ENCODE results near the gene SULF2. TPM values are rescaled to one million over a fixed set of nuclear protein-coding genes. Genes with fewer than 3 reads are reported as not detected.

SULF2 gene
- total RNA-seq, 1 donor from 2014 or later, result 97.8 TPM

DNA sequence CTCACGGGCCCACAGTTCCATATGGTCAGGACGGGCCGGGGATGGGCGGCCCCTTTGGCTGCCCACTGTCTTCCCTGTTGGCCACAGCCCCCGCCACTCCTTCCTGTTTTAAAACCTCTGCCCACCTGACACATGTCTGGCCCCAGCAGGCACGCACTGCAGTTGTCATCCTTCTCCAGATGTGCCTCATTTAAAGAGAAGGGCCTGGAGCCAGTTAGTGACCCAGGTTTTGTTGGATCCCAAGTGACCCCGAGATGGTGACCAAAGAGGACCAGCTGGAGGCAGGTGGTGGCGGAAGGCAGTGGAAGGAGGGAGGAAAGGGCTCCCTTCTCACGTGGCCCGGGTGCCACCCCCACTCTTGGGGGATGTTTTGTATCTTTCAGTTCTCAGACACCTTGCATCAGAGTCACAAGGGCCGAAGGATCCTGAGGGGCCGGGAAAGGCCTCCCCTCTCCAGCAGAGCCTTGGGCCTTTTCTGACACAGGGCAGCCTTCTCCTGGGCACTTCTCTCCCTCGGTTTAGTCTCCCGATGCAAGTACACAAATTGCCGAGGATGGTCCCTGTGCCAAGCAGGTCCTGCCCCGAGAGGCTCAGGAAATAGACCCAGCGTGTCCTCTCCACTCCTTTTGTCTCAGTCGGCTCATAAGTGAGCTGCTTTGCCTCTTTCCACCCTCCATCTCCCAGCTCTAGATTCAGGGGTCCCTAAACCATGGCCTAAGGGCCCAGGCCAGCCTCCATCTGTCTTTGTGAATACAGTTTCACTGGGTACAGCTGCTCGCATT is 117.6 kb downstream of the SULF2 start:
- TF ChIP-seq, protein P1, sequence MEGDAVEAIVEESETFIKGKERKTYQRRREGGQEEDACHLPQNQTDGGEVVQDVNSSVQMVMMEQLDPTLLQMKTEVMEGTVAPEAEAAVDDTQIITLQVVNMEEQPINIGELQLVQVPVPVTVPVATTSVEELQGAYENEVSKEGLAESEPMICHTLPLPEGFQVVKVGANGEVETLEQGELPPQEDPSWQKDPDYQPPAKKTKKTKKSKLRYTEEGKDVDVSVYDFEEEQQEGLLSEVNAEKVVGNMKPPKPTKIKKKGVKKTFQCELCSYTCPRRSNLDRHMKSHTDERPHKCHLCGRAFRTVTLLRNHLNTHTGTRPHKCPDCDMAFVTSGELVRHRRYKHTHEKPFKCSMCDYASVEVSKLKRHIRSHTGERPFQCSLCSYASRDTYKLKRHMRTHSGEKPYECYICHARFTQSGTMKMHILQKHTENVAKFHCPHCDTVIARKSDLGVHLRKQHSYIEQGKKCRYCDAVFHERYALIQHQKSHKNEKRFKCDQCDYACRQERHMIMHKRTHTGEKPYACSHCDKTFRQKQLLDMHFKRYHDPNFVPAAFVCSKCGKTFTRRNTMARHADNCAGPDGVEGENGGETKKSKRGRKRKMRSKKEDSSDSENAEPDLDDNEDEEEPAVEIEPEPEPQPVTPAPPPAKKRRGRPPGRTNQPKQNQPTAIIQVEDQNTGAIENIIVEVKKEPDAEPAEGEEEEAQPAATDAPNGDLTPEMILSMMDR (IDR thresholded peaks at IDR 0.05; ENCODE audit: partially characterized antibody, unreplicated experiment), result no peak
- Mint-ChIP-seq H3K9me3 (ENCODE audit: unreplicated experiment) (peaks cover 6% of the 10 kb centered on the region), H3K36me3 (ENCODE audit: unreplicated experiment) (peaks cover 5% of the 10 kb centered on the region), H3K4me3 (ENCODE audit: unreplicated experiment) (no peak overlapping the region), H3K27ac (ENCODE audit: unreplicated experiment) (no peak overlapping the region), H3K4me1 (ENCODE audit: low read depth, unreplicated experiment) (peaks cover 15% of the 10 kb centered on the region), H3K27me3 (ENCODE audit: unreplicated experiment) (peaks cover 9% of the 10 kb centered on the region)
- DNase-seq, result no peak

DNA sequence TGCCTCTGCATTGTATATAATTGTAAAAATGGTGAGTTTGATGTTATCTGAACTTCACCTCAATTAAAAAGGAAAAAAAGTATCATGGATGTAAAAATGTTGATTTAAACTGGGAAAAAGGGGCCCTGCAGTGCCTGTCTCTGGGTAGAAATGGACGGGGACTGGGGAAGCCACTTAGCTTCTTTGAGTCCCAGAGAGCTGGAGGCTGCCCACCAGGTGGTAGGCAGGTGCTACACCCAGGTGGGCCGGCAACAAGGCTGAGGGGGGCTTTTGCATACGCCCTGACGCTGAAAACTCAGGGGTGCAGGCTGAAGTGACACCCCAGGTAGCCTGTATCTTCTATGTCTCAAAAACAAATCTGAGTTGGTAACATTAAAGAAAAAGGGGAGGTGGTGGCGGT is 118.2 kb downstream of the SULF2 start:
- H3K36me3 Mint-ChIP-seq (ENCODE audit: unreplicated experiment), result peaks cover 5% of the 10 kb centered on the region
- no peak for DNase-seq
- peaks cover 14% of the 10 kb centered on the region for H3K4me1 Mint-ChIP-seq (ENCODE audit: low read depth, unreplicated experiment)
- TF ChIP-seq, protein P1 (IDR thresholded peaks at IDR 0.05; ENCODE audit: partially characterized antibody, unreplicated experiment), result no peak
- peaks cover 8% of the 10 kb centered on the region for H3K27me3 Mint-ChIP-seq (ENCODE audit: unreplicated experiment)
- no peak overlapping the region for H3K4me3 Mint-ChIP-seq (ENCODE audit: unreplicated experiment)
- H3K27ac Mint-ChIP-seq (ENCODE audit: unreplicated experiment), result no peak overlapping the region
- H3K9me3 Mint-ChIP-seq (ENCODE audit: unreplicated experiment), result peaks cover 6% of the 10 kb centered on the region

DNA sequence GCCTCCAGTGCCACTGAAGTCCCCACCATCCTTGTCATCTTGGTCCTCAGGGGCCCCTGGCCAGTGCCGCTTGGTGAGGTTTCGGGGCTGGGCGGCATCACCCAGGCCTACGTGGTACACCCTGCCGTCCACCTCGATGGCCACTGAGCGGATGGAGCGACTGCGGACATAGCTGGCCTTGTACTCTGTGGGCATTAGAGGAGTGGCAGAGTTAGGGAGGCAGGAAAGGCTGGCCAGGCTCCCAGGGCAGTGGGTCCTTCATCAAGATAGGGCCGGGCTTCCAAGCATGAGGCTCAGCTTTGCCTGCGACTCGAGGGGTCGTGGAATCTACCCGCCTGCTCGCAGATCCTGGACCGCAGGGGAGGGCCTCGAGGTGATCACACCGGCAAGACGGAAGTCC is 119.0 kb downstream of the SULF2 start:
- no peak overlapping the region for H3K4me3 Mint-ChIP-seq (ENCODE audit: unreplicated experiment)
- TF ChIP-seq, protein P1 (IDR thresholded peaks at IDR 0.05; ENCODE audit: partially characterized antibody, unreplicated experiment), result no peak
- DNase-seq, result no peak
- peaks cover 5% of the 10 kb centered on the region for H3K36me3 Mint-ChIP-seq (ENCODE audit: unreplicated experiment)
- H3K27me3 Mint-ChIP-seq (ENCODE audit: unreplicated experiment), result peaks cover 8% of the 10 kb centered on the region
- no peak overlapping the region for H3K27ac Mint-ChIP-seq (ENCODE audit: unreplicated experiment)
- peaks cover 14% of the 10 kb centered on the region for H3K4me1 Mint-ChIP-seq (ENCODE audit: low read depth, unreplicated experiment)
- H3K9me3 Mint-ChIP-seq (ENCODE audit: unreplicated experiment), result peaks cover 6% of the 10 kb centered on the region

- H3K36me3 Mint-ChIP-seq (ENCODE audit: unreplicated experiment), result peaks cover 5% of the 10 kb centered on the region
- H3K9me3 Mint-ChIP-seq (ENCODE audit: unreplicated experiment), result peaks cover 6% of the 10 kb centered on the region
- H3K4me3 Mint-ChIP-seq (ENCODE audit: unreplicated experiment), result no peak overlapping the region
- peaks cover 14% of the 10 kb centered on the region for H3K4me1 Mint-ChIP-seq (ENCODE audit: low read depth, unreplicated experiment)
- TF ChIP-seq, protein P1 (IDR thresholded peaks at IDR 0.05; ENCODE audit: partially characterized antibody, unreplicated experiment), result no peak
- peaks cover 8% of the 10 kb centered on the region for H3K27me3 Mint-ChIP-seq (ENCODE audit: unreplicated experiment)
- no peak for DNase-seq
- no peak overlapping the region for H3K27ac Mint-ChIP-seq (ENCODE audit: unreplicated experiment)
Measured at GRCh38 chr20:47665221-47665991, 119.9 kb downstream of the SULF2 start.

DNA sequence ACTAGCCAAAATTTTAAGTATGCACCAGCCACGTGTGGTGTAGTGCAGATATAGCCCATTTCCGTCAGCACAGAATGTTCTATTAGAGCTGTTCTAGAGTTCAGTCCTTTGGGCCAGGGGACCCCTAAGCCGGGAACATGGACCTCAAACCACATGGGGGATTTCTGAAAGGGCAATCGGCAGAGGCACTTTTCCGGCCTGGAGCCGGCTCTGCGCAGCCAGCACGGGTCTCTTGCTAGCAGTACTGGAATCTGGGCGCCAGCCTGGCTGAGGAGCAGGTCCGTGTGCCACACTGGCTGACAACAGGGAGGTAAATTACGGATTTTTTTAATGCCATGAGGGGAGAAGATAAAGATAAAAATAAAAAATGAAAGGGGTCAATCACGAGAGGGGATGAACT is 120.5 kb downstream of the SULF2 start:
- H3K27me3 Mint-ChIP-seq (ENCODE audit: unreplicated experiment), result peaks cover 5% of the 10 kb centered on the region
- H3K4me3 Mint-ChIP-seq (ENCODE audit: unreplicated experiment), result no peak overlapping the region
- H3K4me1 Mint-ChIP-seq (ENCODE audit: low read depth, unreplicated experiment), result peaks cover 14% of the 10 kb centered on the region
- no peak overlapping the region for H3K27ac Mint-ChIP-seq (ENCODE audit: unreplicated experiment)
- DNase-seq, result no peak
- peaks cover 5% of the 10 kb centered on the region for H3K36me3 Mint-ChIP-seq (ENCODE audit: unreplicated experiment)
- peaks cover 6% of the 10 kb centered on the region for H3K9me3 Mint-ChIP-seq (ENCODE audit: unreplicated experiment)
- TF ChIP-seq, protein P1 (IDR thresholded peaks at IDR 0.05; ENCODE audit: partially characterized antibody, unreplicated experiment), result no peak
